ENCODE measurements around the gene EFNB3. TPM values are rescaled to one million over a fixed set of nuclear protein-coding genes. Genes with fewer than 3 reads are reported as not detected.

EFNB3 gene
- total and polyA plus RNA-seq, 2 of the 8 experiments (the other 6 are each of a cell fraction or from before 2014, with no cell fraction given): 15.0 to 27.3 TPM

DNA sequence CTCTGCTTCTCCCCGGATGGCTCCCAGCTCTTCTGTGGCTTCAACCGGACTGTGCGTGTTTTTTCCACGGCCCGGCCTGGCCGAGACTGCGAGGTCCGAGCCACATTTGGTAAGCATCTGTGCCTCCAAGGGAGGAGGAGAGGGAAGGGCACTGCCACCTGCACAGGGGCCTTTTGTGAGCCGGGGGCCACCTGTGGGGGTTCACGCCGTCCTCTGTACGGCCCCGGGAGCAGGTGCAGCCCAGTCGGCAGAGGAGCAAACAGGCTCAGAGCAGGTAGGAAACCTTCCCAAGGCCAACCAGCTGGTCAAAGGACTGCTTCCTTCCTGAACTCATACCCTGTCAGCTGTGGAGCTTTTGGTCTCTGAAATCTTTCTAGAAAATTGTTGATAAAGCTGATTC is 3.3 kb upstream of the EFNB3 start:
- Histone ChIP-seq H2BK120ac (replicated peaks; ENCODE audit: low read depth, low read length) (no peak overlapping the region), H2AFZ (ENCODE audit: low read length) (no peak overlapping the region), H3K4ac (replicated peaks; ENCODE audit: insufficient read length, low read depth, low read length) (no peak overlapping the region), H3K9me3 (ENCODE audit: insufficient read depth in 2 of 2, low read depth in 1 of 2, low read length in 1 of 2) (no peaks in the 10 kb centered on the region), H3K23me2 (ENCODE audit: low read depth, low read length) (peaks cover 19% of the 10 kb centered on the region; the same call in 1 of the 2 replicates), H4K20me1 (replicated peaks in 1 of 2; ENCODE audit: control insufficient read depth in 1 of 2, insufficient read depth in 2 of 2, low read length in 2 of 2) (peaks cover 2 to 3% of the 10 kb centered on the region in 2 experiments), H3K4me1 (replicated peaks in 1 of 4; ENCODE audit: control insufficient read depth in 3 of 4, insufficient read depth in 4 of 4, low read length in 3 of 4) (peaks cover 2 to 18% (median 16%) of the 10 kb centered on the region in 4 experiments), H3K56ac (replicated peaks; ENCODE audit: insufficient read length, low read depth, low read length) (no peak overlapping the region), H4K91ac (replicated peaks; ENCODE audit: insufficient read length, low read length) (no peak overlapping the region), H3K79me1 (ENCODE audit: low read depth, low read length) (no peaks in the 10 kb centered on the region), H3K9ac (replicated peaks in 1 of 4; ENCODE audit: extremely low read depth in 1 of 4, low read depth in 3 of 4, low read length in 3 of 4) (no peak overlapping the region), H3K4me3 (ENCODE audit: extremely low read depth in 1 of 4, insufficient read depth in 2 of 4, low read depth in 3 of 4, low read length in 4 of 4) (no peak overlapping the region), H2BK5ac (ENCODE audit: low read depth, low read length) (no peak overlapping the region), H3K23ac (ENCODE audit: insufficient read length) (no peak overlapping the region), H3K4me2 (ENCODE audit: insufficient read depth in 1 of 2, low read depth in 2 of 2, low read length in 2 of 2) (no peak overlapping the region), H4K8ac (ENCODE audit: extremely low read depth, insufficient read depth, low read length) (no peak overlapping the region), H3K27me3 (replicated peaks in 1 of 4; ENCODE audit: control insufficient read depth in 3 of 4, extremely low read depth in 1 of 4, insufficient read depth in 3 of 4, low read length in 3 of 4) (peaks cover 0 to 3% (median 1%) of the 10 kb centered on the region in 4 experiments; a peak in 2 of 7 replicates), H3K79me2 (ENCODE audit: control insufficient read depth in 1 of 2, insufficient read depth in 2 of 2, low read length in 2 of 2) (no peaks in the 10 kb centered on the region), H2BK12ac (ENCODE audit: low read depth, low read length) (no peak overlapping the region), H4K5ac (ENCODE audit: insufficient read length, low read depth, low read length) (no peak overlapping the region), H2AK5ac (ENCODE audit: low read depth, low read length) (no peak overlapping the region), H3K14ac (ENCODE audit: insufficient read length) (no peak overlapping the region), H2BK20ac (ENCODE audit: low read length) (no peak overlapping the region), H3K36me3 (ENCODE audit: control insufficient read depth in 2 of 4, insufficient read depth in 4 of 4, low read length in 3 of 4) (peaks cover 0 to 5% (median 2%) of the 10 kb centered on the region in 4 experiments; a peak in 3 of 8 replicates), H2BK15ac (ENCODE audit: low read length) (no peak overlapping the region), H3K18ac (ENCODE audit: extremely low read depth, low read length) (no peak overlapping the region), H3K27ac (ENCODE audit: low read depth, low read length) (no peak overlapping the region)
- FAIRE-seq: no peak
- TF ChIP-seq CEBPB (IDR thresholded peaks at IDR 0.05; ENCODE audit: low read depth, low read length) (no peak), ASH2L (IDR thresholded peaks at IDR 0.05; ENCODE audit: low read length) (no peak), RBBP5 (IDR thresholded peaks at IDR 0.05; ENCODE audit: borderline replicate concordance, low read depth, low read length) (no peak), KDM4A (IDR thresholded peaks at IDR 0.05; ENCODE audit: low read depth, low read length, severe bottlenecking) (no peak), RNF2 (IDR thresholded peaks at IDR 0.05; ENCODE audit: borderline replicate concordance, low read depth, low read length, missing control alignments, poor library complexity, severe bottlenecking) (no peak), TBP (IDR thresholded peaks at IDR 0.05; ENCODE audit: low read depth, low read length) (no peak), SAP30 (IDR thresholded peaks at IDR 0.05; ENCODE audit: insufficient read depth, insufficient replicate concordance, low read length) (no peak), EZH2 (IDR thresholded peaks at IDR 0.05; ENCODE audit: low read depth, low read length, severe bottlenecking) (no peak), JUND (IDR thresholded peaks at IDR 0.05; ENCODE audit: low read length) (no peak), BCL11A (IDR thresholded peaks at IDR 0.05; ENCODE audit: low read depth in 2 of 2, low read length in 2 of 2) (no peak), CREB1 (IDR thresholded peaks at IDR 0.05) (no peak), GABPA (IDR thresholded peaks at IDR 0.05; ENCODE audit: borderline replicate concordance, insufficient read depth, low read length) (no peak), POLR2A (IDR thresholded peaks at IDR 0.05; ENCODE audit: control extremely low read depth in 1 of 2, low read depth in 2 of 2, low read length in 2 of 2) (no peak), TAF1 (IDR thresholded peaks at IDR 0.05; ENCODE audit: low read depth, low read length) (no peak), BACH1 (IDR thresholded peaks at IDR 0.05; ENCODE audit: low read length) (no peak)
- 81% methylated on average over 12 of the region's 14 CpGs; no CpG with 5 or more reads in 1 of the 2 experiments for WGBS, 2 experiments (ENCODE audit: extremely low coverage in 1 of 2, insufficient coverage in 1 of 2, insufficient read length in 1 of 2, insufficient replicate concordance in 2 of 2, low coverage in 1 of 2, low lambda C conversion rate in 2 of 2, missing lambda C conversion rate in 1 of 2)
- DNase-seq (ENCODE audit: low read depth in 1 of 2, low spot score in 2 of 2): no peak
- ChIA-PET CTCF (ENCODE audit: partially characterized antibody) (interaction anchor here (2.6 to 9.2 kb wide), 2 partner anchors 10 to 13 kb away, joined by 14 to 85 read pairs; partner anchors contain the start of genes TP53 and WRAP53), POLR2A (ENCODE audit: partially characterized antibody) (interaction anchor here (0.6 to 11.4 kb wide), 2 partner anchors 14 to 86 kb away, joined by 3 to 186 read pairs; partner anchors contain the start of genes TP53 and WRAP53)

Data from H1 (cell line).